CD1c-positive myeloid dendritic cell (primary cell): ENCODE data around the gene EYS.

Experiments
- DNase-seq: peaks from one replicate; pipeline ENCODE4 v3.0.0-alpha.2; 2016; ENCODE audit errors: extremely low spot score

EYS gene

DNA sequence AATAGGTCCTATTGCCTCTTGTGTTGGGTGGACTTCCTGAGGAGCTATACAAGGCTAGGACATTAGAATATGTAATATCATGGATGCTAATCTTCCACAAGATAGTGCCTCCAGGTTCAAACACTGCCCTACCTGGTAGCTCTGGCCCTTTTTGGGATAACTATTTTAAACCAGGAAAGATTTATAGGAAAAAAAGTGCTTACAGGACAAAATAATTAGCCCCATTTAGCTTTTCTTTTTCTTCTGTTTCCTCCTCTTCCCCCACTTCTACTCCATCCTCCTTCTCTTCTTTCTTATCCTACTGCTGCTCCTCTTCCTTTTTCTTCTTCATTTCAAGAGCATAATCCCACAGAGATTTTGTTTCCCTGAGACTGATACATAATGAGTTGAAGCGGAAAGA is 1104.0 kb downstream of the EYS start:
- no peak for DNase-seq

DNA sequence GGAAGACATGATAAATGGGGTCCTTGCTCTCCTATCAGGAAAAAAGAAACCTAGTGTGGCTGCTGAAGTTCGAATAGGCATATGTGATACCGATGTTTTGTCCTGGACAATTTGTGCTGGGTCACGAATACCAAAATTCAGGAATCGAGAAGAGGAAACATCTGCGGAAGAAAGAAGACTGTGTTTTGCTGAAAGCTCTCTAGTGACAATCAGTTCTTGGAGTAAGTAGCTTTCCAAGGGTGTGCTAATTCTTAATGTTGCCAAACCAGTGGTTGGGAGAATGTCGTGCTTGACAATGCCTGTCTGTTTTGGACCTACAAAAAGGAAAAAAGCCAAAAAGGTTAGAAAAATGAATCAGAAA is 1115.4 kb downstream of the EYS start:
- DNase-seq = no peak

DNA sequence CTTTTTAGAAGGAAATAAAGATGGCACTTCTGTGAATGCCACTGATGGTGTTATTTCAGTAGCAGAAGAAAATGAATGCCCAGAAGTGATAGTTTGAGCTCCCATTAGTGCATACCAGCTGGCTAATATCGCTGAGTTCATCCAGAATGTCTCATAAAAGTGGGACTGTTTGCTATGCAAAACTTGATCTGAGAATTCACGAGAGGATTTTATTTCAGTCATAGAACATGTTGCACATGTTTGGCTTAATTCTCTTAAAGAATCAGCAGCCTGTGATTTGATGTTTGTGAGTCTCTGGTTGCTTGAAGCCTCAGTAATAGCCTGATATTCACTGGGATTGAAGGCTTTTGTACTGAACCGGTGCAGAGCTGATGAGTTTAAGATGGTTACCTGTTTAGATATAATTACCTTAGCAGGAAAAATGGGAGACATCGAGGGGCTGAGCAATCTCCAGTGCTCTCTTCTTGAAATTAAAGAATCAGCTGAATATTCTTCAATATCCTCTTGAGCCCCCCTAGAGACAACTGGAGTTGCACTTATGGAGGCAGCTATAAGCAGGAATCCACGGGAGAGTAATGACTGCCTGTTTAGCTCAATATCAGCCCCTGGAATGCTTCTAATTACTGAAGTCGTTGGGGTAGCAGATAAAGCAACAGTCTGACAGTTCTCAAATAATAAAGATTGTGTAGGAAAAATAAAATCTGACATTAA is 1115.9 kb downstream of the EYS start:
- DNase-seq = no peak

DNA sequence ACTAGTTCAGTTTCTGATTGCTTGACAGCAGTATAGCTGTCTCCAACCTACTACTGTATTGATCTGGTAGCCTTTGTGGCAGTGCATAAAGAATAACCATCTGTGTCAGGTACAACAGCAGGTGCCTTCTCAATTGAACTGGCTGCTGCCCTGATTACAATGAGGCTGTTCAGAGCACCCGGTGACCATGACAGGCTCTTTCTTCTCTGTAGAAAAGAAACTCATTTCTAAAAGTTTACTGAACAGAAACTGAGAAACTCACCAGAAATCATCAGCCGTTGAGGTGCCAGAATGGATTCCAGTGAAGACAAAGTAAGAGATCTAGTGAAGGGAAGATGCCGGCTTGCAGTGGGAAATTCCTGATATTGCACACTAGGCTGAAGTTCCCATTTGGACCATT is 1117.1 kb downstream of the EYS start:
- DNase-seq = no peak

DNA sequence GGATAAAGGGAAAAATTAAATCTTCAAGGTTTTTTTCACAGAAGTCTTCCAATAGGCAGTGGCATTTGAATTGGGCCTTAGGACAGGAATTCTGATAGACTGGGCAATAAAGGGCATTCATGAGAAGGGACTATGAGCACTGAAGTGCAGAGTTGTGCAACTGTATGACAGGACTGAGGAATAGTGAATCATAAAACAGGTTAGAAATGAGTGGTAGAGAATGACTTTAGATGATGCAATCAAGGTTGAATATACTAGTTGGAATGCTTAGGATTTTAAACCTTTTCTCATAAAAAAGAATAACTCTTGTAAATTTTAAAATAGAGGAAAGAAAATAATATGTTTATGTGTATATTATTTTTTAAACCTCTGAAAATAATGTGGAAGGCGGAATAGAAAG is 1126.7 kb downstream of the EYS start:
- DNase-seq = no peak

DNA sequence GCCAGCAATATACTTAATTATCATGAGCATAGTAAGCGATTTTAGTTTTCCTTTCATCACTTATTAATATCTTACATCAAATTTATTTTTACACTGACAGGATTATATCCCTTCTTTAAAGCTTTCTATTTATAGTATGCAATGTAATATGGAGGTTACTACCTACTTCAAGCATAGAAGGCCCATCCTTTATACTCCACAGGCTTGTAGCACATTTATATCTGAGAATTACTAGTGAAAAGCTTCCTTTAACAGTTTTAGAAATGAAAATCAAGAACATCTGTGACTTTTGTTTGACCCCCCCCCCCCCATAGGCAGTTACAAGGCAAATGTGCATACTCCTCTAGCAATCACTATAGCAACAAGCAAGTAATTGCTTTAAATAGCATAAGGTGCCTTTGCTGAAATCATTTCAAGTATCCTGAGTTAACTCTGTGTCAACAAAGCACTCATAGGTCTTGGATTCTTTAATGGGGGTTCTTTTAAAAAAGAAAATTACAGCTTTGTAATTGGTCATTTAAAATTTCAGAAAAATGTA is 1153.7 kb downstream of the EYS start:
- DNase-seq = no peak

DNA sequence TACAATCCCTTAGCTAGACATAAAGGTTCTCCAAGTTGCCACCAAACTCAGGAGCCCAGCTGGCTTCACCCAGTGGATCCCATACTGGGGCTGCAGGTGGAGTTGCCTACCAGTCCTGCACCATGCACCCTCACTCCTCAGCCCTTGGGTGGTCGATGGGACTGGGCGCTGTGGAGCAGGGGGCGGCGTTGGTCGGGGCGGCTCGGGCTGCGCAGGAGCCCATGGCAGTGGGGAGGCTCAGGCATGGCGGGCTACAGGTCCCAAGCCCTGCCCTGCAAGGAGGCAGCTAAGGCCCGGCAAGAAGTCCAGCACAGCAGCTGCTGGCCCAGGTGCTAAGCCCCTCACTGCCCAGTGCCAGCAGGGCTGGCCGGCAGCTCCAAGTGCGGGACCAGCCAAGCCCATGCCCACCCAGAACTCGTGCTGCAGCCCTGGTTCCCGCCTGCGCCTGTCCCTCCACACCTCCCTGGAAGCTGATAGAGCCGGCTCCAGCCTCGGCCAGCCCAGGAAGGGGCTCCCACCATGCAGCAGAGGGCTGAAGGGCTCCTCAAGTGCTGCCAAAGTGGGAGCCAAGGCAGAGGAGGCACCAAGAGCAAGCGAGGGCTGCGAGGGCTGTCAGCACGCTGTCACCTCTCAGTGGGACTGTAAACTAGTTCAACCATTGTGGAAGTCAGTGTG is 1159.3 kb downstream of the EYS start:
- no peak for DNase-seq

DNA sequence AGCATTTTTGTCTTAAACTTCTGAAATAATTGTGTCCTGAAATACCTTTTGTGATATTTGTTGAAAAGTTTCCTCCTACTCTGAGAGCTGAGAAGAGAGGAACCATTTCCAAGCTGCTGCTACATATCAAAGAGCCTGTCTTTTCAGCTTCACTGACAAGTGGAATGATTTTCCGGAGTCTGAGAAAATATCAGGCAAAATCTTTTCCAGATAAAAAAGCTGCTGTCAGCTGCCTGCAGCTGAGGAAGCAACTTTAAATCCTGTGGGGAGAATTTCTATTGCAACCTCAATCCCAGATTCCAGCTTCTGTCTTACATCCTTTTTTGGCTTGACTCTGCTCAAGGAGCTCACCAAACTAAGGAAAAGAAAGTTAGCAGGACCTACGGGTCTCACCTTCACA is 1167.1 kb downstream of the EYS start:
- DNase-seq = no peak

DNA sequence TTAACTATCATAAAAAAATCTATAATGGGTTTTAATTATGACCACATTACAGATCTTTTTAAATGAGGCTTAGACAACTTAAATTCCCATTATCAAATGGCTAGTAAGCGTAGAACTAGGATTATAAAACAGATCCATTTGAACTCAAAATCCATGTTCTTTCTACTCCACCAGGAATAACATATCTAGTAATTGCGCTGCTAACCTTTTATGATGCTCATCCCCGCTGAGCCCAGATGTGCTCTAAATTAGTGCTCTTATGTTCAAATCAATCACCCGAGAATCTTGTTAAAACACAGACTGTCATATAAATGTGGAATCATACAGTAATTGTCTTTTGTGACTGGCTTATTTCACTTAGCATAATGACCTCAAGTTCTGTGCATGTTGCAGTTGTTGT is 1168.3 kb downstream of the EYS start:
- no peak for DNase-seq

DNA sequence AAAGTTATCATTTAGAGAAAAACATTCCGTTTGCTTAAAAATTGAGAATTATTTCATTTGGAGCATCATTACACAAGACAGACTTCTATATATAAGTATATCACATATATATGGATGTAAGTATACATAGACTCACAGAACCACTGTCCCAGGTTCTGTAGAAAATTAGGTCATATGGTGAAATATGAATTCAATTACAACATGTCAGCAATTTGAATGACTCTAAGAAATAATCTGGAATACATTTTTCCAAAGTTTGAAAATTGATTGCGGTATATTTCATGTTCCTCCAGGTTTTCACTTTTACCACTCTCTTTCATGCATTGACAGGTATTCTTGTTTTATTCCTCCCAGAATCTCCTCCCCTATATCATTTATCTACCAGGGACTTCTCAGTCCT is 1179.1 kb downstream of the EYS start:
- no peak for DNase-seq

DNA sequence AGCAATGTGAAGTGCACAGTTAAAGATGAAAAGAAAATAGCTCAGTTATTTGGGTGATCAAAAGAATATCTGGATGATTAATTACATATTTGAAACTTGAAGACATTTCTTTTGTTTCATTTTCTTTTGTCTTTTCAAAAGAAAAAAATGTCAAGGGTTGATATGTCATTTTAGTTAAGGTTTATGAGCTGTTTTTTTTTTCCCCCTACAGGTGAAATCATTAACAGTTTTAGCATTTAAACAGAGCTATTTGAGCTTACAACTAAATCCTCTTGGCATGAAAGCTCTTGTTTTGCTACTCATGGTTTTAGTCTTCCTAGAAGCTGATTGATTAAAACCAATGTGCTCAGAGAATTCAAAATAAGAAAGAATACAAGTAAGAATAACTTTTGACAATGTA is 1184.2 kb downstream of the EYS start:
- no peak for DNase-seq

DNA sequence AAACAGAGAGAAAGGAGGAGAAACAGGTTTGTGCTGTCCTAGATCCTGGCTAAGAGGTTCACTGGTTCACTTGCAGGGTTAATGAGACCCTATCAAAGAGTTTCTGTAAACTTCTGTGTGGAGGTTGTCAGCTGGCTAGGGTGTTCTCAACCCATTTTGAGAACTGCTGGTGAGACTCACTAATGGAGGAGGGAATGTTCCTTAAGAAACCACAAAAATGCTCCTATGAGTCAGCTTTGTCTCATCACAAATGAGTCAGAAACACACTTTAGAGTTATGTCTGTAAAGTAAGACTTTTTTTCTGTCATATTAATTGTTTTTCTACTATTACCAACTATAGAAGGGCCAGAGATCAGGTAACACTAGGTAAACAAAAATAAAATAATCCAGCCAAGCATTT is 1187.0 kb downstream of the EYS start:
- DNase-seq = no peak

DNA sequence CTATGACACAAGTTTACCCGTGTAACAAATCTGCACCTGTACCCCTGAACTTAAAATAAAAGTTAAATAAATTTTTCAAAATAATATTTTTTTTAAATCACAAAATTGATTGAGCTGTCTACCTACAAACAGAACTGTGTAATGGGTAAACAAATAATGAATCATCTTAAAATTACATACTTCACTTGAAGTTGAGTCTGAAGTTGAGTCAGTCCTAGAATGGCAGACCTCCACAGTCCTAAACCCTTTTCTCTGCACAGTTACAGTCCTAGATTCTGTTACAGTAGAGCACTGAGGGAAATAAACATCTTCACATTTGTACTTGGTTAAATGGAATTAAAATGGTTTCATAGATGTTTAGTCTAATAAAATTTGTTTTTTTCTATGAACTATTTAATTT is 1190.6 kb downstream of the EYS start:
- no peak for DNase-seq

DNA sequence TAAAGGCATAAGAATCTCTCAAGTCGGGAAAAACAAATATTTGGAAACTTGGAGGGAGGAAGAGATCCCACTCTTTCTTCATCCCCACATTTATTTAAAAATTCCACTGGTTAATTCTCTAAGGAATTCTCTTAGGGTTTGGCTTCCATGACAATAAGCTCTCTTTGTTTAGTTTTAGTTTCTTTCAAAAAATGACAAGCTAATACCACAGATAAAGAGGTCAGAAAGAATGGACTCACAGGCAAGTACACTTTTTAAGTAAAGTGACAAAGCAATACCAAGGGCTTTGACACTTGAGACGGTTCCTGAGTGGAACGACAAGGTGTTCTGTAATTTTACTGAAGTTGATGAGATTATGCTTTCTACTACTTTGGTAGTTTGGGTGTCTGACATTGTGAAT is 1199.4 kb downstream of the EYS start:
- no peak for DNase-seq

DNA sequence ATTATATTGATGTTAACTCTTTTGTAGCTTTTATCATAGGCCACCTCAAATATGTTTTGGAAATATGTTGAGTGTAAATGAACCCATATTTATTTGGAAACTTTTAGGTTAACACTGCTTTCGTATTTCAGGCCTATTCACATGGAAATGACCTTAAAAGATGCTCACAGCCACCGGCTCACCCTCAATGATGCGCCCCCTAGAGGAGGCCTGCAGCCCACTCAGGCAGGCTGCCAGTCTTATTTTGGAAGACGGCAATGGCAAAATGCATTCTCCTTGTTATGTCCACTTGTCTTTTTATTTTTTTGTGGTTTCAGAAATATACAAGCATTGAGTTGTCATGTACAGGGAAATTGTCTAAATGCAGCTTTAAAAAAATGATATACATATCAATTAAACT is 1201.7 kb downstream of the EYS start:
- DNase-seq = no peak

DNA sequence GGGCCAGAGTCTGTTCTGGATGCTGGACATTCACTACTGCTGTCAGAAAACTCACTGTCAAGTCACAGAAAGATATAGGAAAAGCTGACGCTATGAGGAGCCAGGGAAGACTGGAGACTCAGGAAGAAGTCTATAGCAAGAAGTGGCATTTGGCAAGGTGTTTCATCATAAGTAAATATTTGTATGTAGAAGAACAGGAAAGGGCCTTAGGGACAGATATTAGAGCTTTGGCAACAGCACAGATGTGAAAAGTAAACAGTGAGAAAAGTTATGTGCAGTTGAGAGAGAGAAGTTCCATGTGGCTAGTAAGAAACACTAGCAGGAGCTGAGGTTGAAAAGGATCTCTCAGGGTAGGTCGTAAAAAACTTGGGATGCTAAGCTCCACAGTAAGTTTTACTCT is 1202.5 kb downstream of the EYS start:
- no peak for DNase-seq

DNA sequence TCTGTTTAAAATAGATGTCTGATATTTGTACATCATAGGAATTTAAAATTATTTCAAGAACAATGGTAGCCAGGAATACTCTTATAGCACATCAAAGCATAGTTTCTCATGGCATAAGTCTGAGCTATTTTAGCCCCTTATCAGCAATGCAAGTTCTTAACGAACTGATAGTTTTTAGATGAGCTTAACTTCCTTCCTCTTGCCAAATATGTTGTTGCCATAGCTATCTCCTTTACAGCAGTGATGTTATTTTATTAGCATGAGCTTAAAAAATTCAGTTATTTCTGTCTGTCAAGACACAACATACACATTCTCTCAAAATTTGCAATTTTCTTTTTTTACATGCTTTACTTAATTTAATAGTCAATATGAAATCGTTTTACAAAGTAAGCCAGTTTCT is 1204.2 kb downstream of the EYS start:
- no peak for DNase-seq

DNA sequence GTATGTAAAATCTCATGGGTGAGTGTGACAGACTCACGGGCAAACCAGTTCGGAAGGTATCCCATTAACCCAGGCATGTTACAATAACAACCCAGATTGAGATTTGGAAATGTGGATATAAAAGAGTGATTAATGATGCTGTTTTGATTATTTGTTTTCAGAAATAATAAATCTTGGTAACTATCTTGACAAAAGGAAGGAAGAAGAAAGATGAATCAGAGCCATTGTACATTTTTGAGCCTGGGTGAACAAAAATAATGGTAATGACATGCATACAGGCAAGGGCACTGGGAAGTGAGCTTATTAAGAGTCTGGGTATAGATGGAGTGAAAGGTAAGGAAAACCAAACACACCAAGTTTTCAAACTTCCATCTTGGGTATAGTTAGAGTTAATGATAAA is 1209.4 kb downstream of the EYS start:
- no peak for DNase-seq

DNA sequence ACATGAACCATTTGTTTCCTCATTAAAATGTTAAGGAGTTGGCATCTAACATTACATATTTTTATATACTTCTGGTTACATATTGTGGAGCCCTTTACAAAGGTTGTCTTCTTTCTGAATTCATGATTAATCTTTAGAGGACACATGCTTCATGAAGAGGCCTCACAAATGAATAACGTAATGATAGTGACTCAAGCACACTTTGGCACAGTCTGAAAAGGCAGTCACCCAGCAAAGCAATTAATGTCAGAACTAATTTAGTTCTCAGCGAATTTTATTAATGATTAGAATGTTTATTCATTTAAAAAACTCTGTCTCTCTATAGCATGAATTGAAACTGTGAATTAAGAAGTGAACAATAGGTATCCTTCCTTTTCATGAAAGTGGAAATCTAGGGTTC is 1217.3 kb downstream of the EYS start:
- no peak for DNase-seq

DNA sequence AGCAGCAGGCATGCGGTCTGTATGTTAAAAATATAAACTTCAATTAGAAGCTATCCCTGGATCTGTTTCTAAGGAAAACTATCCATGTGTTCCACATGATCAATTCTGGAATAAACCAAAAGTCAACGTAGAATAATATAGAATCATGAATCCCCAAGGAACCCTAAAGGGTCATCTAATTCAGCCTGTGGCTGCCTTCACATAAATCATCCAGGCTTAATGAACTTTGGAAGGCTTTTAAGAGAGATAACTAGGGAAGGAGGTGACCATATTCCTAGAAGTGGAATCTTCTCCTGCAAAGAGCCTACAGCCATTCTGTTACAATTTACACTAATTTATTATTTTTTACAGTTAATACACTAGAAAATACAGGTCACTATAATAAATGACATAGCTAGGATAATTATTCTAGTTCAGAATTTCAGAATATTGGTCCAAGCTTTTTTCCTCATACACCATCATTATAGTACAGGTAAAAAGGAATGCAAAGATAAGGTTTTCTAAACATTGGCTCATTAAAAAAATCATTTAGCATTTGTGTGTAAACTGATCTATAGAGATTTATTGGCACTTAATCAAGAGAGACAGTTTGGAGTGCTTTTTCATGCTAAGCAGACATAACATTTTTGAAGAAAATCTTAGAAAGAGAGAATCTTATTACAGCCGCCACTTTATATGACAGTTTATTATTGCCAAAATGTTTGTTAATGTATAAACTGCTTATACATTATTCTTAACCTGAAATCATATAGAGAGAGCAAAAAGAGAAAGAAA is 1220.3 kb downstream of the EYS start:
- no peak for DNase-seq

DNA sequence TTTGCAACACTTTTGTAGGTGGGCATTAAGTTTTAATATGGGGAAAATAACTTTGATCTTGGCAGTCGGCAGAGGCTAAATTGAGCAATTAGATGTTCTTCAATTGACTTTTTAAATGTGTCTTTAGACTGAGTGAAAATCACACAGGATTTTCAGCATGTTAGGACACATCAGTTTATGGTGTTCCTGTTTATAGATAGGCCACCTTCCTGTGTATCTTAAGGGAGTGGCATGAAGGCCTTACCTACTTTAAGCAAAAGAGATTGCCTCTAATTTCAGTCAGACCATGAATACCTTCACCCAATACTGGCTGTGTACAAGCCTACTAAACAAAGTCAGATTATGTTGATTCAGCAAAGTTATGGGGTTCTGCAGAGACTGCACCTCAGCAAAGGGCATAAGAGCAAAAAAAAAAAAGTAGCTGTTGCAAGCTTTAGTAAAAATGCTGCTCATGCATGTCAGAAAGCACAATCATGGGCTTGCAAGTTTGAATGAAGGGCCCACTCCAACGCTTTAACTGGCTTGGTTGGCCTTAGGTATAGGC is 1223.0 kb downstream of the EYS start:
- DNase-seq = no peak

DNA sequence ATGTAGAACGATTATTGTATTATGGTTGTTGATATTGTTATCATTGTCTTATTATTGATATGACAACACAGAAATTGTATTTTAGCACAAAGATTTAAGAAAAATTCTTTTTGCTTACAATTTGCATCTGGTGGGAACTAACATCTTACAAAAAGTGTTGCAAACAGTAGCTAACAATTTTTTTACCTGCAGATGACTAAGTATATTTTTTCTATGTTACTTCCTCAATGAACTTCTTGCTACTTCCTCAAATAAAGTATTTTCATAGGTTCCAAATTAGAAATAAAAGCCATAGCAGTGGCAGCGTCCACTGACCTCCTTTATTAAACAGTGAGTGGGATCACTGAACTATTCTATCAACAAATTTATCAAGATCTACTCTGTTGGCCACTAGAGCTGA is 1224.4 kb downstream of the EYS start:
- no peak for DNase-seq

DNA sequence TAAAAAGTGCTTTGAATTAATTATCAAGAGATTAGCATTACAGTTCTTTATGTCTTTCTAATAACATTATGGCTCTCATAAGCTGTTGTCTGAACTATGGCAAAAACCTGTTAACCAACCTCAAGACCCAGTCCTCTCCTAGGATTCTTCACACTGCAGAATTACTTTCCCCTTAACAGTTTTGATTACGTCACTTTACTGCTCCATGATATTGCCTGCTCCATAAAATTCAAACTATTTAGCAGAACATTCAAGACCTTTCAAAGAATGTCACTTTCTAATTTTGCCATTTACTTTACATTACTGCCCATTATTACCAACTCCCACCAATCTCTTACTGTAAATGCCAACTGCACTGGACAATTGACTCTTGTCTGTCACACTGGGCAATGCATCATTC is 1227.9 kb downstream of the EYS start:
- no peak for DNase-seq
